GM19463 (cell line): ENCODE measurements around the gene NT5E.
A peak's percentile ranks its signal among the peaks of the same experiment; 100 is the strongest.
"Not testable (repeated sequence)": the region's sequence is repeated elsewhere in the genome, so short reads cannot be mapped to it uniquely, and the experiment has no call there.

Source experiments
- ATAC-seq: cut with Tn5 transposase; IDR thresholded peaks from one replicate; pipeline ENCODE4 v1.9.1; 2021; ENCODE audit warnings: mild to moderate bottlenecking, moderate library complexity; ENCODE audit not compliant: unreplicated experiment

NT5E gene

GRCh38 chr6:85449818-85450759 lies at the start of gene NT5E:
NT5E (plus strand) TSS chr6:85450083; CDS start chr6:85450140, 57 bp downstream.
- peak; percentile 88 for ATAC-seq

- no peak for ATAC-seq
Measured at GRCh38 chr6:85400331-85400730, 49.6 kb upstream of the NT5E start.

- ATAC-seq, result no peak
Measured at GRCh38 chr6:85401186-85402021, 48.5 kb upstream of the NT5E start.

GRCh38 chr6:85402071-85402470 lies 47.8 kb upstream of the NT5E start:
- ATAC-seq, result no peak

DNA sequence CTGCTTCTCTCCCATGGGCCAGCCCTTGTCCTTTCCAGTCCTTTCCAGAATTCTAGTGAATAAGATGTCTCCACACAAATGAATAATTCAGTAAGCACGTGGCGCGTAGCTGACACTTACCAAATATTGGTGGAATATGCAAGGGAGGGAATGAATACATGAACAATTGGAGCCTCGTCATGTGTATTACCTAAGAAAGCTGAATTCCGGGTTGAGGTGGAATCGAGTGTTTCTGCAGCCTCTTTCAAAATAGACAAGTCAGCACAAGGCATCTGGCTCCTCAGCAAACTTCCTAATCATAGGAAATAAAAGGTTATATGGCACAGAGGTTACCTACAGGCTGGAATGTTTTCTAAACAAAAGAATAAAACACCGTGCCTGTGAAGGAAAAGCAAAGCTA lies 47.0 kb upstream of the NT5E start:
- ATAC-seq, result no peak

- ATAC-seq, result no peak
Measured at GRCh38 chr6:85403331-85404015, 46.4 kb upstream of the NT5E start.

DNA sequence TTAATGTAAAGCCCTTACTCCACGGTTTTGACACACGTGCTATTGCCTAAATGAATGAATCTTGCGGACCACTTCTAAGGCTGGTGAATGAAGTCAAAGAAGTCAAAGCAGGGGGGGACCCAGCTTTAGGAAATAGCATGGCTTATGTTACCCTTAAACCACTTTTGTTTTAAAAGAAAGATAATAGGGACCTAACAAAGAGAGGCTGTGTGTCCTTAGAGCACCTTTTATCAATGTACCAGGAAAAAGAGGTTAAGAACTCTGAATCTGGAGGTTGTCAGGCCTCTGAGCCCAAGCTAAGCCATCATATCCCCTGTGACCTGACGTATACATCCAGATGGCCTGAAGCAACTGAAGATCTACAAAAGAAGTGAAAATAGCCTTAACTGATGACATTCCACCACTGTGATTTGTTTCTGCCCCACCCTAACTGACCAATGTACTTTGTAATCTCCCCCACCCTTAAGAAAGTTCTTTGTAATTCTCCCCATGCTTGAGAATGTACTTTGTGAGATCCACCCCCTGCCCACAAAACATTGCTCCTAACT lies 45.8 kb upstream of the NT5E start:
- not testable (repeated sequence) for ATAC-seq

- peak; percentile 1 for ATAC-seq
Measured at GRCh38 chr6:85404564-85405174, 45.2 kb upstream of the NT5E start.

- ATAC-seq, result peak; percentile 79
Measured at GRCh38 chr6:85405175-85405852, 44.6 kb upstream of the NT5E start.

GRCh38 chr6:85405853-85406198 lies 44.1 kb upstream of the NT5E start:
- peak; percentile 11 for ATAC-seq

DNA sequence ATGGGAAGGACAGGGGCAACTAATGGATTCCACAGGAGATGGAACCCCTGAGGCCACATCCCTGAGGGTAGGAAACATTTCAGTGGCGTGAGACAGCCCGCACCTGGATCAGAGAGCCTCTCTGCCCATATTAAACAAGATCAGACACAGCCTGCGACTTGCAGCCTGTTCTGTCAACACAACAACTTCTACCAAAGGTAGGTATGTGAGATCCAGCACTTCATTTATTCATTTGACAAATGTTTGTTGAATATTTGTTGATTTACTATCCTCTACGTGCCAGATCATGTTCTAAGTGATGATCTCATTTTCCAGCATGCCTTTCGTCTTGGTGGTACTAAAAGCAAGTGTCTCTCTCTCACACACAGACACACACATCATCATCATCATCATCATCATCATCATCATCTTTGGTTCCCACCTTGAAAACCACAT lies 43.2 kb upstream of the NT5E start:
- no peak for ATAC-seq

DNA sequence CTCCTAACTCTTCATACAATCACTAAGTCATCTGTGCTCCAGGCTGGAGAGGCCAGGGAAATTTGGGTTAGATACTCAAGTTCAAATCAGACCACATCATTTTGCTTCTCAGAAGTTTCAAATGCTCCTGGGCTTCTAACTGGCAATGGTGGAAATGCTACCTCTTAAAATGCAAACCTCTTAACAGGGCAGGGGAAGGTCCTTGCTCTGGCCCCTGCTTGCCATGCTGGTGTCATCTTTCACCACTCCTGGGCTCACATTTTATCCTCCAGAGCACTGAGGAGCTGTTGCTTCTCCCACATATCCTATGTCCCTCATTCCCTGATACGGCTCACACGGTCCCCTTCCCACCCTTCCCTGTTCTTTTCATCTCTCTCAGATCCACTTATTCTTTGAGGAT lies 41.8 kb upstream of the NT5E start:
- no peak for ATAC-seq

- ATAC-seq, result no peak
Measured at GRCh38 chr6:85412911-85413430, 36.9 kb upstream of the NT5E start.

DNA sequence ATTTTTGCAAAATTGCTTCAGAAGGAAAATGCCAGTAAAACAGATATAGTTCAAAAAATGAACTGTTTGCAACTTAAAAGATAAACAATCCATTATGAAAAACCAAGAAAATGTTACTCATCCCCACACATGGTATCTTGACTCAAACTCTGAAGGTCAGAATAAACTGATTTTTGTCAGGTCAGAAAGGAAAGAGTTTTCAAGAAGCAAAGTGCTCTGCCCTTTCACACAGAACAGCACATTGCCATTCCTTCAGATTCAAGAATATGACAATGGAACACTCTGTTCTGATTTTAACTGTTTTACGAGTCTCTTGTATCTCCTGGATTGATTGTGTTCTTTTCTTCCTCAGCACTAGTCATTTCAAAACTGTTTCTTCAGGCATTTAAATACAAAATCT lies 33.8 kb upstream of the NT5E start:
- ATAC-seq, result no peak

DNA sequence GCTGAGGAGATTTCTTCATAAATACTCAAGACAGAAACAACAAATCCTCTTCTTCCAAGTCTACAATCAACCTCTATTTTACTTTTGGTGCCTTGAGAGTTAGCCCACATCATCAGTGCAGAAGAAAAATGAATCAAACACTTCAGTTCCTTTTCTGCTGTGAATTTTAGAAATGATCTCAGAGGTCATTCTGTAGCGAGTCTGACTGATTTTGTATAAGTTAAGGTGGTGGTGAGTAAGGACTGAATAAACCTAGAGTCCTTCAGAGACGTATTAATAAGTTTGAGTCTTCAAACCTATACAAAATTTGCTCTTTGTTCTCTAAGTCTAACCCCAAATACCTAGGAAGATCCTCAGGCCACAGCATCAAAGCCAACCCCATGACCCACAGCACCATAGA lies 33.1 kb upstream of the NT5E start:
- no peak for ATAC-seq

- ATAC-seq, result no peak
Measured at GRCh38 chr6:85417336-85417735, 32.5 kb upstream of the NT5E start.

DNA sequence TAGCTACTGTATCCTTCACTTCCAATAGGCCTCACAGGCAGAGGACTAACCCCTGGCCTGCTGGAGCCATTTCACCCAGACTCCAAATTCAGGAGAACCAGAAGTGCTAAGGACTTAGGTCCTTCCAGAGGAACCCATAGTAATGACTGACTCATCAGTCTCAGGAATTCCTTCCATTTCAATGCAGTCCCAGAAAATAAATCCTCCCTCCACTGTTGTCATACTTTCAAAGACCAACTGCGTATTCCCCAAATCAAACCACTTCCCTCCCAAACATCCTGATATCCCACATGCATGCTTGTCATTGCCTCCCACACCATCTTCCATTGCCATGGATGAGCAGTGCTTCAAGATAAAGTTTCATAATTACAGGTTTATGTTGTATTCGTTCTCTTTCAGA lies 31.8 kb upstream of the NT5E start:
- ATAC-seq, result no peak

GRCh38 chr6:85419046-85419759 lies 30.7 kb upstream of the NT5E start:
- ATAC-seq, result peak; percentile 67

DNA sequence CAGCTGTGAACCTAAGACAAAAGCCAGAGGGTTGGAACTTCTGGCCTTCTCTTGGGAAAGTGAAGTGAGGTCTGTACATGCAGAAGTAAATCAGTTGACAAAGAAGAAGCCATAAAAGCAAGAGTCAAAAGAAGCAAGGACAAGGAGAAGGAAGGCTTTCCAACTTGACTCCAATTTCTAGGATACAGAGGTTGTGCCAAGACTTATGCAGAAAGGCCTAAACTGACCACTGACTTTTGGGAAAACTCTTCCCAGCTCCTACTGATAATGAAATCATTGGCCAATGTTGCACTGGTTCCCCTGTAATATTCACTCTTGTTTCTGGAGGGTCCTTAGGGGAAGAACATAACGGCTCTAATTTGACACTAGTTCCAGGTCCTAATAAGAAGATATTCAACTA lies 29.3 kb upstream of the NT5E start:
- no peak for ATAC-seq
